Activated T-cell treated with anti-CD3 and anti-CD28 coated beads, Interleukin-2, amount 50 U/mL, for 72 hours (primary cell): ENCODE data around the gene RCBTB2. TPM values are rescaled to one million over a fixed set of nuclear protein-coding genes. Genes with fewer than 3 reads are reported as not detected.
A peak's percentile ranks its signal among the peaks of the same experiment; 100 is the strongest.

ENCODE experiments used
- ATAC-seq, 2 donors: fragments of 150-1000 bp; cut with Tn5 transposase; replicated peaks in 1 of 2; 2 replicates each; pipeline ENCODE4 v1.10.0; 2021; ENCODE audit warnings: moderate library complexity in 2 of 2, mild to moderate bottlenecking in 1 of 2
- DNase-seq, 2 donors: peaks; one replicate each; pipeline ENCODE4 v3.0.0; 2021 to 2022; ENCODE audit warnings: mixed read lengths in 1 of 2
- H3K27ac Mint-ChIP-seq: one replicate; pipeline ENCODE4 v1.8.0; 2022; ENCODE audit warnings: mild to moderate bottlenecking, moderate library complexity, mixed read lengths
- H3K27me3 Mint-ChIP-seq: one replicate; pipeline ENCODE4 v1.8.0; 2022; ENCODE audit warnings: low read depth, mixed read lengths
- H3K36me3 Mint-ChIP-seq, 2 donors: one replicate each; pipeline ENCODE4 v1.8.0; 2022; ENCODE audit warnings: mixed read lengths in 2 of 2, mild to moderate bottlenecking in 1 of 2; ENCODE audit not compliant: insufficient read depth in 2 of 2
- H3K4me1 Mint-ChIP-seq: one replicate; pipeline ENCODE4 v1.8.0; 2022; ENCODE audit warnings: low read depth, mixed read lengths
- H3K4me3 Mint-ChIP-seq, 2 donors: one replicate each; pipeline ENCODE4 v1.8.0; 2022; ENCODE audit warnings: mild to moderate bottlenecking in 2 of 2, mixed read lengths in 2 of 2, moderate library complexity in 2 of 2
- H3K9me3 Mint-ChIP-seq, 2 donors: one replicate each; pipeline ENCODE4 v1.8.0; 2022; ENCODE audit warnings: mixed read lengths in 2 of 2
- total RNA-seq, 2 donors: library from RNA; stranded (reverse); gene quantifications; one replicate each; pipeline ENCODE4 v1.2.3, GENCODE V29; 2022

RCBTB2 gene
- total RNA-seq, 2 donors from 2014 or later: 2.6 to 2.7 TPM

- H3K4me1 Mint-ChIP-seq: peaks cover 28% of the 10 kb centered on the region
- peaks cover 15 to 16% of the 10 kb centered on the region in 2 donors for H3K36me3 Mint-ChIP-seq
- H3K9me3 Mint-ChIP-seq: peaks cover 7 to 11% of the 10 kb centered on the region in 2 donors
- no peak overlapping the region for H3K27ac Mint-ChIP-seq
- no peak for DNase-seq
- peaks cover 85% of the 10 kb centered on the region for H3K27me3 Mint-ChIP-seq
- ATAC-seq: no peak
- H3K4me3 Mint-ChIP-seq: no peak overlapping the region
Measured at GRCh38 chr13:48559638-48560320, 26.9 kb upstream of the RCBTB2 start.

DNA sequence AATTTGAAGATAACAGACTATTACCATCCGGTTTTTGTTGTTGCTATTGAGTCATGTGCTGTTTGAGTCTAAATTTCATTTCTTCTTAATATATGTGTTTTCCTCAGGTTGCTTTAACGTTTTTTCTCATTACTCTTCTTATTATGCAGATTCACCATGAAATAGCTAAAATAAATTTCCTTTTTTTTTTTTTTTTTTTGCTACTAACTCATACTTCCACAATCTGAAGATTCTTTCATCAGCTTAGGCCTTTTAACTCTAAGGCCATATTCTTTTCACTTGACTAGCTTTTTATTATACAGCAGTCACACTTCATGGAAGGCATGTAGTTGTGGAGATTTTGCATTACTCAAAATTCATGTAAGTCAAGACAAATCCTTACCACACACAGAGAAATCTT is 23.9 kb upstream of the RCBTB2 start:
- DNase-seq (no peak), ATAC-seq (no peak)
- Mint-ChIP-seq H3K4me1 (peaks cover 13% of the 10 kb centered on the region), H3K36me3 (peaks cover 19 to 24% of the 10 kb centered on the region in 2 donors), H3K9me3 (peaks cover 12 to 13% of the 10 kb centered on the region in 2 donors), H3K27ac (no peak overlapping the region), H3K4me3 (no peak overlapping the region), H3K27me3 (peaks cover 61% of the 10 kb centered on the region)

DNA sequence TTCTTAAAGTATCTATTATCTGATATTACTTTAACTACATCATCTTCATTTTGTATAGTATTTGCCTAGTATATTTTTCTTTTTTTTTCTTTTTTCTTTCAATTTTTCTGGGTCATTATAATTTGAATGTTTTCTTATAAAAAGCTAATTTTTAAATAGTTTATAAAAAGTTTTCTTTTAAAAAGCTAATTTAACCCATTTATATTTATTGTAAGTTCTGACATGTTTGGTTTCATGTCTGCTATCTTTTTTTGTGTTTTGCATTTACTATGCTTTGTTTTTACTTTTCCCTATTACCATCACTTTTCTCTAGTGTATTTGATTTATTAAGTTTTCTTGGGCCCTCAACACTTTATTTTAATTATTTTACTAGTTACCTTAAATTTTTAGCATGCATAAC is 22.6 kb upstream of the RCBTB2 start:
- H3K36me3 Mint-ChIP-seq: peaks cover 26 to 30% of the 10 kb centered on the region in 2 donors
- no peak overlapping the region for H3K4me3 Mint-ChIP-seq
- DNase-seq (no peak), ATAC-seq (no peak)
- H3K27me3 Mint-ChIP-seq: peaks cover 50% of the 10 kb centered on the region
- no peaks in the 10 kb centered on the region for H3K4me1 Mint-ChIP-seq
- peaks cover 12 to 16% of the 10 kb centered on the region in 2 donors for H3K9me3 Mint-ChIP-seq
- H3K27ac Mint-ChIP-seq: peak overlapping the region; percentile 12

GRCh38 chr13:48551329-48551728 is 18.4 kb upstream of the RCBTB2 start:
- ATAC-seq (no peak), DNase-seq (no peak)
- no peak overlapping the region for H3K27ac Mint-ChIP-seq
- peaks cover 11 to 22% of the 10 kb centered on the region in 2 donors for H3K9me3 Mint-ChIP-seq
- peaks cover 23 to 28% of the 10 kb centered on the region in 2 donors for H3K36me3 Mint-ChIP-seq
- H3K27me3 Mint-ChIP-seq: peaks cover 22% of the 10 kb centered on the region
- no peaks in the 10 kb centered on the region for H3K4me1 Mint-ChIP-seq
- H3K4me3 Mint-ChIP-seq: no peak overlapping the region

DNA sequence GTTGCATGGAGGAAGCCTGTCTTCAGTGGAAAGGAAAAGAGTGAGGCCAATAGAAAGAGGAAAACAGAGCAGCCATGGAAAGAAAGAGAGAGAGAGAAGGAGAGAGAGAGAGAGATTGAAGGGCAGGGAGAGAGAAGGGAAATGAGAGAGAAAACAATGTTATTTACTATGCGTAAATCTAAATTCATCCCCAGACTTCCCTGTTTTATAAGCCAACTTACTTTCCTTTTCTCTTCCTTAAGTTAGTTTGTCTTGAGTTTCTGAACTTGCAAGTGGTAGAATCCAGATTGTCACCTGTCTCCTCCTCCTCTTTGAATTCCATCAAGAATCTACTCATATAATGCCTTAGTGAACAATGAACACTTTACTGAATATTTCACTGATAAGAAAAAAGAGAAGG is 16.8 kb upstream of the RCBTB2 start:
- H3K9me3 Mint-ChIP-seq: peaks cover 4 to 15% of the 10 kb centered on the region in 2 donors

DNA sequence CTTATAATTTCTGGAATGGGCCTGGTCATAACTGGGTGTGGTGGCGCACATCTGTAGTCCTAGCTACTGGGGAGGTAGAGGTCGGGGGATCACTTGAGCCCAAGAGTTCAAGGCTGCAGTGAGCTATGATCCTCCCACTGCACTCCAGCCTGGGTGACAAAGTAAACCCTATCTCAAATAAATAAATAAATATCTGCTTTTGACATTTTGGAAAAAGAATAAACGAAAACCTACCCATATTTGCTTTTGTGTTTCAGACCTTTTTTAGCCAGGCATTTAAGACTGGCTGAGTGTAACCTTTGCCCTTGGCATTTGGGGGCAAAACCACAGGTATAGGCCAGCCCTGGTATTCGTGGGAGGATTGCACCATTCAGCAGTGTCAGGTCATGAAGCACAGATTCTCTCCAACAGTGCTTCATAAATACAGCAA is 14.8 kb upstream of the RCBTB2 start:
- Mint-ChIP-seq H3K4me3 (no peak overlapping the region), H3K9me3 (peaks cover 2 to 13% of the 10 kb centered on the region in 2 donors), H3K27ac (no peak overlapping the region), H3K27me3 (peaks cover 28% of the 10 kb centered on the region), H3K36me3 (peaks cover 12 to 14% of the 10 kb centered on the region in 2 donors), H3K4me1 (no peaks in the 10 kb centered on the region)
- DNase-seq (no peak), ATAC-seq (no peak)

More for the DNA sequence above, 16.8 kb upstream of the RCBTB2 start:
- Mint-ChIP-seq H3K4me1 (no peaks in the 10 kb centered on the region), H3K27me3 (peaks cover 21% of the 10 kb centered on the region), H3K27ac (no peak overlapping the region), H3K4me3 (no peak overlapping the region), H3K36me3 (peaks cover 14 to 20% of the 10 kb centered on the region in 2 donors)
- ATAC-seq (no peak), DNase-seq (no peak)

DNA sequence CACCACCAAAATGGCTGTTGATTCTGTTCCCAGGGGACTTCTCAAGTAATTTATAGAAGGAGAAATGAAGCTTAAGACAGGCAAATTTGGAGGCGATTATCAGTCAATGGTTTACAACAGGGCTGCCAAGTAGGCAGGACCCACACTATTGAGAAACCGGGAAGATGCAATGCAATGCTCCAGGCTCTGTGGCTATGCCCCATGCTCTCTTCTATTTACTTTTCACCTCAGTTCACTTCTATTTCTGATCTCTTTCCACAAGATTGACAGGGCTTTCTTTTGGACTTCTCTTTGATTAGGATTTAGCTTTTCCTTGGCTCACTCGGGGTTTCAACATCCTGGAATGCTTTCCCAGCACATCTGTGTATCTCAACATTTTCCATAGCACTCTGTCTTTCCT is 12.7 kb upstream of the RCBTB2 start:
- ATAC-seq (no peak), DNase-seq (no peak)
- H3K4me1 Mint-ChIP-seq: no peaks in the 10 kb centered on the region
- no peak overlapping the region for H3K4me3 Mint-ChIP-seq
- H3K27me3 Mint-ChIP-seq: peaks cover 28% of the 10 kb centered on the region
- peaks cover 2 to 6% of the 10 kb centered on the region in 2 donors for H3K9me3 Mint-ChIP-seq
- no peak overlapping the region for H3K27ac Mint-ChIP-seq
- peaks cover 4 to 8% of the 10 kb centered on the region in 2 donors for H3K36me3 Mint-ChIP-seq

DNA sequence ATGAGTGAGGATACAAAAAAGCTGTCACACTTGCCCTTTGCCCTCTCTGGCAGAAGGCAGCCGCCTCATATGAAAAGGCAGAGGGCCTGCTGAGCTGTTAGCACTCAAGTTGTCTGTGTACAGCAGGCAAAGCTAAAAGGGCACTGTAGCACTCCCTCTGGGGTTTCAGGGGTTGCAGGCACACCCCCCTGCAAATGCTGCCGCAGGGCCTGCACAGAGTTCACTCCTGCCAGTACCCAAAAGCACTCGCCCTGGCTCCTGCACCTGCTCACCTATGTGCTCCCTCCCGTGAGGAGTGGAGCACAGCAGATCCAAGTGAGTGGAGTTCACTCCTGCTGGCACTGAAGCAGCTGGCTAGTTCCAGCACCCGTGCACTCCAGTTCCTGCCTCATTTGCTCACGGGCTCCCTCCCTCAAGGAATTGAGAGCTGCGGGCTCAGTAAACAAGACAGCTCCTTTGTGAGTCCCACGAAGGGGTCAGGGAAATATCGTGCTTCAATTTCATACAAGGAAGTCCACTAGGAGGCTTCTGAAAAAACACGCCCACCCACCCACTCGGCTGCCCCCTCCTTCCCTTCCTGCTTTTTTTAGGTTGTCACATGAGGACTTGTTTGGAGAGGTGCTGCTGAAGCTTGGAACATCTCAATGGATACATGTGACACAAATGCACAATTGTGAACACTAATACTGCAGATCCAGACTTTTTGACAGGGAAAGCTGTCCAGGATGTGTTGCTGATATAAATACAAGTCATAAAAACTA is 9.9 kb upstream of the RCBTB2 start:
- peaks cover 0 to 3% of the 10 kb centered on the region in 2 donors for H3K36me3 Mint-ChIP-seq
- DNase-seq: no peak
- no peak overlapping the region for H3K4me3 Mint-ChIP-seq
- no peak for ATAC-seq
- no peaks in the 10 kb centered on the region for H3K9me3 Mint-ChIP-seq
- peaks cover 14% of the 10 kb centered on the region for H3K27me3 Mint-ChIP-seq
- H3K27ac Mint-ChIP-seq: no peak overlapping the region
- no peaks in the 10 kb centered on the region for H3K4me1 Mint-ChIP-seq

- DNase-seq (no peak), ATAC-seq (no peak)
- Mint-ChIP-seq H3K4me1 (no peaks in the 10 kb centered on the region), H3K9me3 (no peaks in the 10 kb centered on the region), H3K36me3 (peaks cover 0 to 3% of the 10 kb centered on the region in 2 donors), H3K27me3 (peaks cover 14% of the 10 kb centered on the region), H3K27ac (no peak overlapping the region), H3K4me3 (no peak overlapping the region)
Measured at GRCh38 chr13:48542138-48542537, 9.3 kb upstream of the RCBTB2 start.

DNA sequence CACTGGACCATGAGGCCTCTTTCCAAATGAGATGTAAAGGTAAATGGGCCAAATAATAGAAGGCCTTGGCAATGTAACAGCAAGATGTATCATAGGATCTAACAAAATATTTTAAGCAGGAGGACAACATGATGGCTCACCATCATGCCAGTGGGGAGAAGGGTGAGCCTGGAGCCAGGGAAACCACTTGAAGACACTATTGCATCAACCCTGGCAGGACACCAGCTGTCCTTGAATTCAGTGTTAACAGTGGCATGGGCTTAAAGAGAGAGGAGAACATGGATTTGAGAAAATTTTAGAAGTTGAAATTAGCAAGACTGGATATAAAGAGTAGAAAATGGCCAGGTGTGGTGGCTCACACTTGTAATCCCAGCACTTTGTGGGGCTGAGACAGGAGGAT is 6.7 kb upstream of the RCBTB2 start:
- no peak for DNase-seq
- Mint-ChIP-seq H3K4me3 (no peak overlapping the region), H3K36me3 (peaks cover 2 to 5% of the 10 kb centered on the region in 2 donors), H3K9me3 (peaks cover 7% of the 10 kb centered on the region in 2 donors), H3K27ac (no peak overlapping the region), H3K27me3 (peaks cover 7% of the 10 kb centered on the region), H3K4me1 (no peaks in the 10 kb centered on the region)
- no peak for ATAC-seq

- Mint-ChIP-seq H3K36me3 (peaks cover 2 to 5% of the 10 kb centered on the region in 2 donors), H3K4me3 (no peak overlapping the region), H3K27me3 (no peaks in the 10 kb centered on the region), H3K27ac (no peak overlapping the region), H3K4me1 (peaks cover 16% of the 10 kb centered on the region), H3K9me3 (peaks cover 7% of the 10 kb centered on the region in 2 donors)
- DNase-seq: no peak
- no peak for ATAC-seq
Measured at GRCh38 chr13:48536621-48537250, 3.9 kb upstream of the RCBTB2 start.

DNA sequence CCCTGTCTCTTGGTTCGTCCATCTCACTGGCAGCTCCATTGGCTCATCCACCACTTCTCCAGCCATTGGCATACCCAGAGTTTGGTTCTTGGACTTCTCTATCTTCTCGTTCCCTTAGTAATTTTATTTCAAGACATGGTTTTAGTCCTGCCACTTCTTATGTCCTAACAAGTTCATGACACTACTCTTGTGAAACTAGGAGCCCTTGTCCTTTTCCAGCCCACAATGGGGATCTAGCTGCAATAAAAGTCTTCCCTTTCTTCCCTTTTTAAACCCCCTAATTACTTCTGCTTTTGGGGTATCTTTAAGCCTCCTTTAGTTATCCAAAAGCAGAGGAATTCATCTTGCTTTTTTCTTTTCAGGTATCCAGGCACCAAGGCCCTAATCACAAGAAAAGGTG is 2.9 kb upstream of the RCBTB2 start:
- Mint-ChIP-seq H3K4me1 (peaks cover 26% of the 10 kb centered on the region), H3K36me3 (peaks cover 2 to 5% of the 10 kb centered on the region in 2 donors), H3K27me3 (no peaks in the 10 kb centered on the region), H3K4me3 (no peak overlapping the region), H3K27ac (no peak overlapping the region), H3K9me3 (peaks cover 7% of the 10 kb centered on the region in 2 donors)
- no peak for DNase-seq
- no peak for ATAC-seq

DNA sequence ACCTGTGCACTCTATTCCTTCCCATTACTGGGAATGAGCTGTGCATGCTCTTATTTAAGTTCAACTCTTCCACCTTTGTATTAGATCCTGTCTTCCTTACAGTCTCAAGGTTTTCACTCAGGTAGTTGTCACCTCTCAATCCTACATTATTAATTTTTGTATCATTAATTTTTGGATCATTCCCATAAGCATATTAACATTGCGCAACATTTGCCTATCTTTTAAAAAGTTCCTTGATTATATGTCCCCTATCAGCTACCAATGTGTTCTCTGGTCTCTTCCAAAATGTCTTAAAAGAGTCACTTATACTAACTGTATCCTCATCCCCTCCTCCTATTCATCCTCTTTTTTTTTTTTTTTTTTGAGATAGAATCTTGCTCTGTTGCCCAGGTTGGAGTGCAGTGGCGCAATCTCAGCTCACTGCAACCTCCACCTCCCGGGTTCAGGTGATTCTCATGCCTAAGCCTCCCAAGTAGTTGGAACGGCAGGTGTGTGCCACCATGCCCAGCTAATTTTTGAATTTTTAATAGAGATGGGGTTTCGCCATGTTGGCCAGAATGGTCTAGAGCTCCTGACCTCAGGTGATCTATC is 2.1 kb upstream of the RCBTB2 start:
- ATAC-seq (no peak), DNase-seq (no peak)
- no peak overlapping the region for H3K4me3 Mint-ChIP-seq
- peak overlapping the region; percentile 33 for H3K27ac Mint-ChIP-seq
- no peaks in the 10 kb centered on the region for H3K27me3 Mint-ChIP-seq
- H3K4me1 Mint-ChIP-seq: peaks cover 32% of the 10 kb centered on the region
- peaks cover 7% of the 10 kb centered on the region in 2 donors for H3K9me3 Mint-ChIP-seq
- peaks cover 2 to 5% of the 10 kb centered on the region in 2 donors for H3K36me3 Mint-ChIP-seq
